ENCODE measurements around the gene TERF2IP.
A peak's percentile ranks its signal among the peaks of the same experiment; 100 is the strongest.

TERF2IP gene

DNA sequence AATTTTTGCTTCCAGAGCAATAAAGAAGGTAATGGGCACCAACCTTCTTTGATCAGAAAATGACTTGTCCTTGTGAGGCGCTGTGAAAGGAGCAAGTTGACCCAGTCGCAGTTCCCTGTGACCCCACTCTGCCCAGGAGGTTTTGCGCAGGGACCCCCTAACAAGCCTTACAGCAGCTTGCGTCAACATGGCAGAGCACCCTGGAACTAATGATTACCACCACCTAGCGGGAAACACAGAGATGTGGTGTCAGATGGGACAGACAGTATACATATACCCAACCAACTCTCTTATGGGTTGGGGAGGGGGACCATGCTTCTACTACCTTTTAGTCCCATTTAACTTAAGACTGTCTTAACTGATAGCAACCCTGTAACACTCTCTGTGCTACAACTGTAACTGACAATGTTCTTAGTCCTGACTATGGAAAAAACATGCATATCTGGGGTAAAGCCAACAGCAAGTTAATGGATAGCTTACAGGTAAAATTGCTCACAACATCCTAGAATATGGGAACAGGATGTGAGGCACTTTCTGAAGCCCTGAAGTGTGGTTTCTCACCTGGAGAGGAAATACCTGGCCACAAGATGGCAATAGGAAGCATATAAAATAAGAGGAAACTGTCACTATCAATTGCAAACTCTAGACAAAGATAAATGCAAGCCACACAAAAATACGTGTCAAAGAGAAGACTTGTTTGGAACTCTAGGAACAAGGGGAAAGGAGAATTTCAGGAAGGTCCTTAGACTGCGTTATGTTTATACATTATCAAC is 3.1 kb upstream of the TERF2IP start:
- H3K79me2 ChIP-seq (ENCODE audit: control insufficient read depth, low read length), result peaks cover 88% of the 10 kb centered on the region
- H3K27me3 ChIP-seq (ENCODE audit: control insufficient read depth, low read length), result no peaks in the 10 kb centered on the region
- H3K4me2 ChIP-seq (ENCODE audit: low read length), result peak overlapping the region; percentile 75
- H3K9me3 ChIP-seq (ENCODE audit: control insufficient read depth, insufficient read depth, low read length), result no peaks in the 10 kb centered on the region
- no peak overlapping the region for H3K27ac ChIP-seq (ENCODE audit: low read depth, low read length)
- peaks cover 20% of the 10 kb centered on the region for H4K20me1 ChIP-seq (ENCODE audit: control insufficient read depth, insufficient read depth, low read depth, low read length)
- H3K36me3 ChIP-seq (ENCODE audit: control insufficient read depth, low read length), result peaks cover 84% of the 10 kb centered on the region
- no peak for TF ChIP-seq EZH2phosphoT487 (IDR thresholded peaks at IDR 0.05; ENCODE audit: borderline replicate concordance, low read length)
- peak; percentile 49 for TF ChIP-seq CTCF (IDR thresholded peaks at IDR 0.05; ENCODE audit: low read depth, low read length, poor library complexity, severe bottlenecking)
- H3K9me2 ChIP-seq (replicated peaks; ENCODE audit: control insufficient read depth, low read length), result no peaks in the 10 kb centered on the region
- peak overlapping the region; percentile 88 for H3K4me3 ChIP-seq (ENCODE audit: low read length)
- H3F3A ChIP-seq (ENCODE audit: control insufficient read depth, insufficient read depth), result no peaks in the 10 kb centered on the region
- H3K4me1 ChIP-seq (ENCODE audit: control insufficient read depth, low read length), result peaks cover 30% of the 10 kb centered on the region

- Histone ChIP-seq H3K9me2 (replicated peaks; ENCODE audit: control insufficient read depth, low read length) (no peaks in the 10 kb centered on the region), H4K20me1 (ENCODE audit: control insufficient read depth, insufficient read depth, low read depth, low read length) (peaks cover 27% of the 10 kb centered on the region), H3K4me1 (ENCODE audit: control insufficient read depth, low read length) (peaks cover 46% of the 10 kb centered on the region), H3K4me2 (ENCODE audit: low read length) (peak overlapping the region; percentile 75), H3K27me3 (ENCODE audit: control insufficient read depth, low read length) (no peaks in the 10 kb centered on the region), H3K27ac (ENCODE audit: low read depth, low read length) (peak overlapping the region; percentile 82), H3K79me2 (ENCODE audit: control insufficient read depth, low read length) (peaks cover 98% of the 10 kb centered on the region), H3K36me3 (ENCODE audit: control insufficient read depth, low read length) (peaks cover 76% of the 10 kb centered on the region), H3F3A (ENCODE audit: control insufficient read depth, insufficient read depth) (peaks cover 8% of the 10 kb centered on the region; the same call in 1 of the 2 replicates), H3K4me3 (ENCODE audit: low read length) (peak overlapping the region; percentile 88), H3K9me3 (ENCODE audit: control insufficient read depth, insufficient read depth, low read length) (no peaks in the 10 kb centered on the region)
- TF ChIP-seq CTCF (IDR thresholded peaks at IDR 0.05; ENCODE audit: low read depth, low read length, poor library complexity, severe bottlenecking) (no peak), EZH2phosphoT487 (IDR thresholded peaks at IDR 0.05; ENCODE audit: borderline replicate concordance, low read length) (no peak)
These were observed 471 bp upstream of the TERF2IP start for GRCh38 chr16:75647112-75647491.

DNA sequence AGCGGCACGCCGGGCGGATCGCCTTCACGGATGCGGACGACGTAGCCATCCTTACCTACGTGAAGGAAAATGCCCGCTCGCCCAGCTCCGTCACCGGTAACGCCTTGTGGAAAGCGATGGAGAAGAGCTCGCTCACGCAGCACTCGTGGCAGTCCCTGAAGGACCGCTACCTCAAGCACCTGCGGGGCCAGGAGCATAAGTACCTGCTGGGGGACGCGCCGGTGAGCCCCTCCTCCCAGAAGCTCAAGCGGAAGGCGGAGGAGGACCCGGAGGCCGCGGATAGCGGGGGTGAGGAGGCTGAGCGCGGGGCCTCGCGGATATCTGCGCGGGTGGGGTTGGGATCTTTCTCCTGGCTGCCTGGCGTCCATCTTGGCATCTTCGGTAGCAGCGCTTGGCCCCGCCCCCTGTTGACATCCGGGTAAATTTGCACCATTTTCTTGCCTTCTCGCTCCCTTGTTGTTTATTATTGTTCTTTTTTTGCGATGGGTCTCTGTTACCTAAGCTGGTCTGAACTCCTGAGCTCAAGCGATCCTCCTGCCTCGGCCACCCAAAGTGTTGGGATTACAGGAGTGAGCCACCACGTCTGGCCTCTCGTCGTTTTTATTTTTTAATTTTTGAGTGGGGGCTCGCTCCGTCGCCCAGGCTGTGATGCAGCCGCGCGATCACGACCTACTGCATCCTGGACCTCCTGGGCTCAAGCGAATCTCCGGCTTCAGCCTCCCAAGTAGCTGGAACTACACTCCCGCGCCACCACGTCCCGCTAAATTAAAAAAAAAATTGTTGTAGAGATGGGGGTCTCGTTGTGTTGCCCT is 898 bp downstream of the TERF2IP start:
- H3K27ac ChIP-seq (ENCODE audit: low read depth, low read length), result peak overlapping the region; percentile 82
- H3K9me3 ChIP-seq (ENCODE audit: control insufficient read depth, insufficient read depth, low read length), result no peaks in the 10 kb centered on the region
- peaks cover 8% of the 10 kb centered on the region; the same call in 1 of the 2 replicates for H3F3A ChIP-seq (ENCODE audit: control insufficient read depth, insufficient read depth)
- TF ChIP-seq CTCF (IDR thresholded peaks at IDR 0.05; ENCODE audit: low read depth, low read length, poor library complexity, severe bottlenecking), result no peak
- H3K27me3 ChIP-seq (ENCODE audit: control insufficient read depth, low read length), result no peaks in the 10 kb centered on the region
- peaks cover 59% of the 10 kb centered on the region for H3K4me1 ChIP-seq (ENCODE audit: control insufficient read depth, low read length)
- H4K20me1 ChIP-seq (ENCODE audit: control insufficient read depth, insufficient read depth, low read depth, low read length), result peaks cover 38% of the 10 kb centered on the region
- peak overlapping the region; percentile 75 for H3K4me2 ChIP-seq (ENCODE audit: low read length)
- peaks cover 68% of the 10 kb centered on the region for H3K36me3 ChIP-seq (ENCODE audit: control insufficient read depth, low read length)
- H3K4me3 ChIP-seq (ENCODE audit: low read length), result peak overlapping the region; percentile 88
- H3K9me2 ChIP-seq (replicated peaks; ENCODE audit: control insufficient read depth, low read length), result no peaks in the 10 kb centered on the region
- H3K79me2 ChIP-seq (ENCODE audit: control insufficient read depth, low read length), result peaks cover 98% of the 10 kb centered on the region

Data from DOHH2 (cell line).